Peyer's patch (tissue), 4 donors: ENCODE measurements around the gene TMEM174. TPM values are rescaled to one million over a fixed set of nuclear protein-coding genes. Genes with fewer than 3 reads are reported as not detected.

Experiments
- DNase-seq, 3 donors: peaks; one replicate each; pipeline ENCODE4 v3.0.0-alpha.2; 2017 to 2019
- H3K27ac ChIP-seq, 4 donors: fragments of 200-600 bp; sonication (generic); one replicate each; pipeline ENCODE4 v1.5.1; 2016 to 2019
- H3K27me3 ChIP-seq, 2 donors: fragments of 200-600 bp; sonication (generic); one replicate each; pipeline ENCODE4 v1.5.1; 2019
- H3K36me3 ChIP-seq, 3 donors: fragments of 200-600 bp; sonication (generic); one replicate each; pipeline ENCODE4 v1.5.1; 2016 to 2019
- H3K4me1 ChIP-seq, 4 donors: fragments of 200-600 bp; sonication (generic); one replicate each; pipeline ENCODE4 v1.5.1; 2016 to 2019
- H3K4me3 ChIP-seq, 4 donors: fragments of 200-600 bp; sonication (generic); 1 replicate in 3 of 4; 2 replicates in 1 of 4; pipeline ENCODE4 v1.5.1; 2016 to 2019; ENCODE audit warnings: mild to moderate bottlenecking in 1 of 4
- H3K9me3 ChIP-seq, 4 donors: fragments of 200-600 bp; sonication (generic); one replicate each; pipeline ENCODE4 v1.5.1; 2016 to 2019; ENCODE audit warnings: mild to moderate bottlenecking in 1 of 4
- POLR2A ChIP-seq, 2 donors: fragments of 450-650 bp; IDR thresholded peaks; one replicate each; pipeline ENCODE4 v1.5.1; 2017; ENCODE audit warnings: antibody characterized with exemption in 2 of 2, mild to moderate bottlenecking in 2 of 2, moderate library complexity in 2 of 2
- total RNA-seq, 4 donors: library from RNA; depleted of rRNA; stranded (reverse); fragments of >200 nt; gene quantifications; one replicate each; pipeline ENCODE4 v1.1.0, GENCODE V29; 2016
- TF ChIP-seq, protein P1 (sequence below), 6 experiments: fragments of 450-650 bp in 4 of 6; fragments of 200-600 bp in 2 of 6; sonication (generic) in 1 of 6; IDR thresholded peaks; one replicate each; pipeline ENCODE4 v1.5.1; 2017 to 2019; ENCODE audit warnings: antibody characterized with exemption in 6 of 6, mild to moderate bottlenecking in 3 of 6, moderate library complexity in 1 of 6

The TMEM174 gene
- total RNA-seq, 4 donors from 2014 or later: not detected

GRCh38 chr5:73154208-73155006 lies 18.6 kb upstream of the TMEM174 start:
- TF ChIP-seq, protein P1, sequence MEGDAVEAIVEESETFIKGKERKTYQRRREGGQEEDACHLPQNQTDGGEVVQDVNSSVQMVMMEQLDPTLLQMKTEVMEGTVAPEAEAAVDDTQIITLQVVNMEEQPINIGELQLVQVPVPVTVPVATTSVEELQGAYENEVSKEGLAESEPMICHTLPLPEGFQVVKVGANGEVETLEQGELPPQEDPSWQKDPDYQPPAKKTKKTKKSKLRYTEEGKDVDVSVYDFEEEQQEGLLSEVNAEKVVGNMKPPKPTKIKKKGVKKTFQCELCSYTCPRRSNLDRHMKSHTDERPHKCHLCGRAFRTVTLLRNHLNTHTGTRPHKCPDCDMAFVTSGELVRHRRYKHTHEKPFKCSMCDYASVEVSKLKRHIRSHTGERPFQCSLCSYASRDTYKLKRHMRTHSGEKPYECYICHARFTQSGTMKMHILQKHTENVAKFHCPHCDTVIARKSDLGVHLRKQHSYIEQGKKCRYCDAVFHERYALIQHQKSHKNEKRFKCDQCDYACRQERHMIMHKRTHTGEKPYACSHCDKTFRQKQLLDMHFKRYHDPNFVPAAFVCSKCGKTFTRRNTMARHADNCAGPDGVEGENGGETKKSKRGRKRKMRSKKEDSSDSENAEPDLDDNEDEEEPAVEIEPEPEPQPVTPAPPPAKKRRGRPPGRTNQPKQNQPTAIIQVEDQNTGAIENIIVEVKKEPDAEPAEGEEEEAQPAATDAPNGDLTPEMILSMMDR (IDR thresholded peaks at IDR 0.05): no peak
- no peak for TF ChIP-seq POLR2A (IDR thresholded peaks at IDR 0.05)
- no peaks in the 10 kb centered on the region for H3K9me3 ChIP-seq
- H3K4me3 ChIP-seq: no peak overlapping the region
- no peak for DNase-seq
- no peak overlapping the region for H3K27ac ChIP-seq
- no peaks in the 10 kb centered on the region for H3K27me3 ChIP-seq
- H3K36me3 ChIP-seq: no peaks in the 10 kb centered on the region
- peaks cover 0 to 11% (median 0%) of the 10 kb centered on the region in 4 donors for H3K4me1 ChIP-seq

DNA sequence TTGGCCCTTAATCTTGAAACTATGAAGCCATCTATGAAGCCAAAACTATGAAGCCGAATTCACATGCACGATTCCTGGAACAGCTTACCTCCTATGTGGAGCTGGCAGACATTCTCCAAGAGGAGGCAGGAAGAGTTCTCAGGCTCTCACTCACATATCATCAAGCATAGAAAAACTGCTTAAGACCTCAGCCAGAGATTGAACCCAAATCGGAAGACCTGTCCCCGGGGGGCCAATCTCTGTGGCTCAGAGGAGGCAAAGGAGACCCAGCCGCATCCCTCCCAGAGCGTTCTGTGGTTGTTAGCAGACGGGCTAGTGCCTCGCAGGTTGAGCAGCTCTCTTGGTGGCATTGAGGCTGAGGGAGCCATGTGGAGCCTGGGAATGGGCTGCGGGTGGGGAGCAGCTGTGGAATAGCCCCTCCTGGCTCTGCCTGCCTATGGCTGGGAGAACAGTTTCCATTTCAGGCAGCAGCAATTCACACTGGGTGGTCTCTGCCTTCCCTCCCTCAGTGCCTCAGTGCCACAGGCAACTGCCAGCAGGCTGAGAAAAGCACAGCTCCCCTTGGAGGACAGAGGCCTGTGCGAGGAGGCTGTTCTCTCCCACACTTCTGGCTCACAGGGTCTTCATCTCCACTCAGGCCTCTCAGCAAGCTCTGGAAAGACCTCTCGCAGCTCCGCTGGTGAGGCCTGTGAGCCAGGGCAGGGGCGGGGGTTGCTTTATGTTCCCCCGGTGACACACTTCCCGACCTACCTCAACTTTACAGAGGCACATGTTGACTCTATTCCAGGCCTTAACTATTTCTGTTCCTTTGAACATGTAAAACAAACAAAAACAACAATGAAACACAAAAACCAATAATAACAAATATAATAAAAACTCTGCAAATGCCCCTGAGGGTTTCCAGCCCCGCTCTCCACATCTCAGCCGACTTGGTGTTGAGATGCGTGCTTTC lies 17.4 kb upstream of the TMEM174 start:
- peaks cover 0 to 9% (median 0%) of the 10 kb centered on the region in 4 donors for H3K4me1 ChIP-seq
- H3K27ac ChIP-seq: no peak overlapping the region
- H3K27me3 ChIP-seq: no peaks in the 10 kb centered on the region
- no peaks in the 10 kb centered on the region for H3K36me3 ChIP-seq
- DNase-seq: no peak
- no peak for TF ChIP-seq POLR2A (IDR thresholded peaks at IDR 0.05)
- TF ChIP-seq, protein P1 (IDR thresholded peaks at IDR 0.05): no peak
- no peak overlapping the region for H3K4me3 ChIP-seq
- H3K9me3 ChIP-seq: no peaks in the 10 kb centered on the region

GRCh38 chr5:73157414-73158303 lies 15.3 kb upstream of the TMEM174 start:
- H3K9me3 ChIP-seq: no peaks in the 10 kb centered on the region
- H3K27me3 ChIP-seq: no peaks in the 10 kb centered on the region
- no peak overlapping the region for H3K27ac ChIP-seq
- H3K4me1 ChIP-seq: no peaks in the 10 kb centered on the region
- no peak for DNase-seq
- H3K4me3 ChIP-seq: no peak overlapping the region
- H3K36me3 ChIP-seq: no peaks in the 10 kb centered on the region
- no peak for TF ChIP-seq POLR2A (IDR thresholded peaks at IDR 0.05)
- TF ChIP-seq, protein P1 (IDR thresholded peaks at IDR 0.05): no peak

GRCh38 chr5:73158313-73158712 lies 14.7 kb upstream of the TMEM174 start:
- Histone ChIP-seq H3K4me1 (no peaks in the 10 kb centered on the region), H3K27ac (no peak overlapping the region), H3K4me3 (no peak overlapping the region), H3K27me3 (no peaks in the 10 kb centered on the region), H3K36me3 (no peaks in the 10 kb centered on the region), H3K9me3 (no peaks in the 10 kb centered on the region)
- DNase-seq: no peak
- TF ChIP-seq, protein P1 (IDR thresholded peaks at IDR 0.05): no peak
- no peak for TF ChIP-seq POLR2A (IDR thresholded peaks at IDR 0.05)

DNA sequence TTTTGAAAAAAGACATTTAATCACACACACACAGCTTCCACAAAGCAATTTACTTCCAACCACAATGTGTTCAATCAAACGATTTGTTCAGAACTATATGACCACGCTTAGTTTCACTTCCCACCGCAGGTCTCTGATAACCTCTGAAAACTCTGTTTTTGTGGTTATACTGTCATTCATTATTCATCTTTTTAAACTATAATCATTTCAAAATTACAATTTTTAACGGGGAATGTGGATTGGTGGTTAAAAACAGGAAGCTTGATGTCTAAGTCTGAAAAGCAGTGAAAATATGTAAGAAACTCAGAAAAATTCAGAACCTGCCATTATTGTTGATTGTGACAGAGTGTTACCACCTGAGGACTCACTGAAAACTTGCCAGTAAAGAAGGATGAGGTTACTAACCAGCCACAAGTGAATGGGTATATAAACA lies 12.7 kb upstream of the TMEM174 start:
- no peak for DNase-seq
- TF ChIP-seq POLR2A (IDR thresholded peaks at IDR 0.05): no peak
- TF ChIP-seq, protein P1 (IDR thresholded peaks at IDR 0.05): no peak
- Histone ChIP-seq H3K27ac (no peak overlapping the region), H3K4me1 (no peaks in the 10 kb centered on the region), H3K36me3 (no peaks in the 10 kb centered on the region), H3K9me3 (no peaks in the 10 kb centered on the region), H3K27me3 (no peaks in the 10 kb centered on the region), H3K4me3 (no peak overlapping the region)
